Measurements from ENCODE around the gene GSAP. TPM values are rescaled to one million over a fixed set of nuclear protein-coding genes. Genes with fewer than 3 reads are reported as not detected.

Gene GSAP
- total and polyA plus RNA-seq, 9 of the 15 experiments (the other 6 are each of a cell fraction or from before 2014, with no cell fraction given) = 0.13 TPM; not detected in 8

GRCh38 chr7:77441046-77441445 lies 24.9 kb upstream of the GSAP start:
- no TSS peak for BruUV-seq (replicated peaks)
- no peak overlapping the region for H3K4me3 ChIP-seq
- no peak overlapping the region for H3K27ac ChIP-seq (ENCODE audit: extremely low read depth, low read depth, low read length)
- ChIA-PET POLR2A (interaction anchor here (2.0 kb wide), 1 partner anchor 10 kb away, joined by 6 read pairs; no protein-coding TSS in a partner anchor), CTCF (ENCODE audit: low intra/inter-chr PET ratio) (no interaction called here)
- H3K27me3 ChIP-seq (ENCODE audit: control insufficient read depth in 2 of 2, insufficient read depth in 2 of 2, low read length in 2 of 2) = peaks cover 15 to 21% of the 10 kb centered on the region in 2 experiments; a peak in 4 of 5 replicates
- H3K79me2 ChIP-seq (ENCODE audit: control insufficient read depth, insufficient read depth, low read length) = no peaks in the 10 kb centered on the region
- no peak overlapping the region for H3K9ac ChIP-seq (ENCODE audit: insufficient read depth in 1 of 2, low read depth in 2 of 2, low read length in 2 of 2)
- ATAC-seq (no peak), FAIRE-seq (no peak), DNase-seq (ENCODE audit: extremely low read depth in 1 of 4, low spot score in 3 of 4) (no peak)
- H3K9me1 ChIP-seq (ENCODE audit: control insufficient read depth, insufficient read depth, low read length) = no peaks in the 10 kb centered on the region
- intact Hi-C loops (cut with micrococcal nuclease) = no loop called here
- 0% methylated on average over 2 of the region's 2 CpGs for WGBS (ENCODE audit: insufficient coverage, low coverage, missing lambda C conversion rate)
- H3K4me2 ChIP-seq (ENCODE audit: insufficient read depth, low read length) = no peak overlapping the region
- no peaks in the 10 kb centered on the region for H3K9me3 ChIP-seq (replicated peaks; ENCODE audit: control insufficient read depth, insufficient read depth, low read depth, low read length)
- H3K36me3 ChIP-seq (ENCODE audit: control insufficient read depth, insufficient read depth, low read length) = no peaks in the 10 kb centered on the region
- H2AFZ ChIP-seq (ENCODE audit: low read depth, low read length) = no peak overlapping the region
- in situ Hi-C loops (cut with MboI) = no loop called here
- H4K20me1 ChIP-seq (replicated peaks; ENCODE audit: control insufficient read depth, insufficient read depth, low read length) = no peaks in the 10 kb centered on the region
- no peak for TF ChIP-seq MBD2 (IDR thresholded peaks at IDR 0.05; ENCODE audit: borderline replicate concordance, low read depth)
- H3K4me1 ChIP-seq (replicated peaks in 1 of 2; ENCODE audit: control insufficient read depth in 2 of 2, insufficient read depth in 2 of 2, low read length in 2 of 2) = no peaks in the 10 kb centered on the region

- in situ Hi-C loops (cut with MboI) (no loop called here), intact Hi-C loops (cut with micrococcal nuclease) (loop anchor here (5.0 to 10.0 kb wide), 3 partner anchors 48 to 315 kb away; no protein-coding TSS in a partner anchor)
- Histone ChIP-seq H3K36me3 (ENCODE audit: control insufficient read depth, insufficient read depth, low read length) (no peaks in the 10 kb centered on the region), H3K4me1 (replicated peaks in 1 of 2; ENCODE audit: control insufficient read depth in 2 of 2, insufficient read depth in 2 of 2, low read length in 2 of 2) (no peaks in the 10 kb centered on the region), H4K20me1 (replicated peaks; ENCODE audit: control insufficient read depth, insufficient read depth, low read length) (no peaks in the 10 kb centered on the region), H3K27ac (ENCODE audit: extremely low read depth, low read depth, low read length) (no peak overlapping the region), H3K4me3 (no peak overlapping the region), H3K9ac (ENCODE audit: insufficient read depth in 1 of 2, low read depth in 2 of 2, low read length in 2 of 2) (no peak overlapping the region), H3K4me2 (ENCODE audit: insufficient read depth, low read length) (no peak overlapping the region), H3K9me3 (replicated peaks; ENCODE audit: control insufficient read depth, insufficient read depth, low read depth, low read length) (no peaks in the 10 kb centered on the region), H3K79me2 (ENCODE audit: control insufficient read depth, insufficient read depth, low read length) (no peaks in the 10 kb centered on the region), H3K27me3 (ENCODE audit: control insufficient read depth in 2 of 2, insufficient read depth in 2 of 2, low read length in 2 of 2) (peaks cover 21 to 26% of the 10 kb centered on the region in 2 experiments; a peak in 4 of 5 replicates), H2AFZ (ENCODE audit: low read depth, low read length) (no peak overlapping the region), H3K9me1 (ENCODE audit: control insufficient read depth, insufficient read depth, low read length) (no peaks in the 10 kb centered on the region)
- no TSS peak for BruUV-seq (replicated peaks)
- 1% methylated on average over 5 of the region's 5 CpGs for WGBS (ENCODE audit: insufficient coverage, low coverage, missing lambda C conversion rate)
- ATAC-seq (peak; percentile 69), FAIRE-seq (no peak), DNase-seq (ENCODE audit: extremely low read depth in 1 of 4, low spot score in 3 of 4) (peak in 1 of 4 experiments; percentile 25)
- CTCF ChIA-PET (ENCODE audit: low intra/inter-chr PET ratio) = no interaction called here
- POLR2A ChIA-PET = interaction anchor here (0.7 to 2.0 kb wide), 2 partner anchors 11 to 728 kb away, joined by 3 to 6 read pairs; no protein-coding TSS in a partner anchor
- TF ChIP-seq, protein P1, sequence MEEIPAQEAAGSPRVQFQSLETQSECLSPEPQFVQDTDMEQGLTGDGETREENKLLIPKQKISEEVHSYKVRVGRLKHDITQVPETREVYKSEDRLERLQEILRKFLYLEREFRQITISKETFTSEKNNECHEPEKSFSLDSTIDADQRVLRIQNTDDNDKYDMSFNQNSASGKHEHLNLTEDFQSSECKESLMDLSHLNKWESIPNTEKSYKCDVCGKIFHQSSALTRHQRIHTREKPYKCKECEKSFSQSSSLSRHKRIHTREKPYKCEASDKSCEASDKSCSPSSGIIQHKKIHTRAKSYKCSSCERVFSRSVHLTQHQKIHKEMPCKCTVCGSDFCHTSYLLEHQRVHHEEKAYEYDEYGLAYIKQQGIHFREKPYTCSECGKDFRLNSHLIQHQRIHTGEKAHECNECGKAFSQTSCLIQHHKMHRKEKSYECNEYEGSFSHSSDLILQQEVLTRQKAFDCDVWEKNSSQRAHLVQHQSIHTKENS (CRISPR knock-in tag; IDR thresholded peaks at IDR 0.05) = no peak
- no peak for TF ChIP-seq ZNF174 (CRISPR knock-in tag; IDR thresholded peaks at IDR 0.05)
- TF ChIP-seq RAD21 (CRISPR knock-in tag; conservative IDR thresholded peaks at IDR 0.05 in 1 of 2, IDR thresholded peaks at IDR 0.05 in 1 of 2) = peak; percentile 45 to 62
- TF ChIP-seq ZFPM2 (CRISPR knock-in tag; IDR thresholded peaks at IDR 0.05) = no peak
- TF ChIP-seq, protein P2, sequence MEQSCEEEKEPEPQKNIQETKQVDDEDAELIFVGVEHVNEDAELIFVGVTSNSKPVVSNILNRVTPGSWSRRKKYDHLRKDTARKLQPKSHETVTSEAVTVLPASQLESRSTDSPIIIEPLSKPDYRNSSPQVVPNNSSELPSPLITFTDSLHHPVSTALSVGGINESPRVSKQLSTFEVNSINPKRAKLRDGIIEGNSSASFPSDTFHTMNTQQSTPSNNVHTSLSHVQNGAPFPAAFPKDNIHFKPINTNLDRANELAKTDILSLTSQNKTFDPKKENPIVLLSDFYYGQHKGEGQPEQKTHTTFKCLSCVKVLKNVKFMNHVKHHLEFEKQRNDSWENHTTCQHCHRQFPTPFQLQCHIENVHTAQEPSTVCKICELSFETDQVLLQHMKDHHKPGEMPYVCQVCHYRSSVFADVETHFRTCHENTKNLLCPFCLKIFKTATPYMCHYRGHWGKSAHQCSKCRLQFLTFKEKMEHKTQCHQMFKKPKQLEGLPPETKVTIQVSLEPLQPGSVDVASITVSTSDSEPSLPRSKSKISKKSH (CRISPR knock-in tag; IDR thresholded peaks at IDR 0.05) = no peak
- 0 out of 2 replicates have a peak, but pooled peaks have one; percentile 18 for TF ChIP-seq DEAF1 (CRISPR knock-in tag; IDR thresholded peaks at IDR 0.05)
- no peak for TF ChIP-seq RNF2 (IDR thresholded peaks at IDR 0.05)
Measured at GRCh38 chr7:77439572-77439971, 23.4 kb upstream of the GSAP start.
